OCI-LY1 (cell line): ENCODE results near the gene BLM.

Experiments used
- H2AFZ ChIP-seq: fragments of 200-600 bp; sonication (generic), shearing (Covaris generic); 2 replicates; pipeline ENCODE4 v1.6.0; 2014; ENCODE audit warnings: antibody characterized with exemption, mild to moderate bottlenecking, low read length
- H3F3A ChIP-seq: fragments of 200-600 bp; sonication (generic), shearing (Covaris generic); 2 replicates; pipeline ENCODE4 v1.6.0; 2014; ENCODE audit warnings: mild to moderate bottlenecking, antibody characterized with exemption, low read length, moderate library complexity; ENCODE audit not compliant: insufficient read depth
- H3K27ac ChIP-seq: fragments of 200-600 bp; sonication (generic); 2 replicates; pipeline ENCODE4 v1.5.1; 2014; ENCODE audit warnings: low read length, mixed run types, mild to moderate bottlenecking, low read depth; ENCODE audit not compliant: poor library complexity, severe bottlenecking
- H3K27me3 ChIP-seq: fragments of 200-600 bp; sonication (generic); 2 replicates; pipeline ENCODE4 v1.6.0; 2014; ENCODE audit warnings: antibody characterized with exemption, mild to moderate bottlenecking, low read length, moderate library complexity; ENCODE audit not compliant: insufficient read depth
- H3K36me3 ChIP-seq: fragments of 200-600 bp; sonication (generic); 2 replicates; pipeline ENCODE4 v1.6.1; 2014; ENCODE audit warnings: mild to moderate bottlenecking, antibody characterized with exemption, low read length, moderate library complexity, mixed read lengths; ENCODE audit not compliant: insufficient read depth
- H3K4me1 ChIP-seq: fragments of 200-600 bp; sonication (generic); 2 replicates; pipeline ENCODE4 v1.5.1; 2014; ENCODE audit warnings: mild to moderate bottlenecking, low read length, moderate library complexity; ENCODE audit not compliant: insufficient read depth, severe bottlenecking
- H3K4me2 ChIP-seq: fragments of 200-600 bp; sonication (generic), shearing (Covaris generic); 2 replicates; pipeline ENCODE4 v1.6.1; 2014; ENCODE audit warnings: low read length
- H3K4me3 ChIP-seq: fragments of 200-600 bp; sonication (generic); 2 replicates; pipeline ENCODE4 v1.5.1; 2014; ENCODE audit warnings: low read length, low read depth, mild to moderate bottlenecking, mixed read lengths; ENCODE audit not compliant: poor library complexity, severe bottlenecking
- H3K79me2 ChIP-seq: fragments of 200-600 bp; shearing (Covaris generic); 2 replicates; pipeline ENCODE4 v1.6.1; 2016; ENCODE audit warnings: mixed run types, low read length, mixed read lengths; ENCODE audit not compliant: insufficient read depth
- H3K9ac ChIP-seq: fragments of 200-600 bp; sonication (generic), shearing (Covaris generic); 2 replicates; pipeline ENCODE4 v1.6.1; 2014; ENCODE audit warnings: mild to moderate bottlenecking, low read length, mixed read lengths
- H3K9me2 ChIP-seq: fragments of 200-600 bp; sonication (generic), shearing (Covaris generic); 2 replicates; pipeline ENCODE4 v1.6.1; 2014; ENCODE audit warnings: low read depth, mild to moderate bottlenecking, low read length, mixed read lengths
- H3K9me3 ChIP-seq: fragments of 200-600 bp; shearing (Covaris generic); 2 replicates; pipeline ENCODE4 v1.6.1; 2014; ENCODE audit warnings: low read length, mixed read lengths
- H4K20me1 ChIP-seq: fragments of 200-600 bp; sonication (generic), shearing (Covaris generic); 2 replicates; pipeline ENCODE4 v1.6.0; 2016; ENCODE audit warnings: mild to moderate bottlenecking, low read length; ENCODE audit not compliant: insufficient read depth
- CTCF ChIP-seq: fragments of 200-600 bp; sonication (generic), shearing (Covaris generic); IDR thresholded peaks from 2 replicates; pipeline ENCODE4 v1.5.1; 2017; ENCODE audit warnings: mild to moderate bottlenecking, antibody characterized with exemption, low read length, moderate library complexity, mixed read lengths
- EZH2 ChIP-seq: fragments of 200-600 bp; sonication (generic), shearing (Covaris generic); IDR thresholded peaks from 2 replicates; pipeline ENCODE4 v1.8.0; 2017; ENCODE audit warnings: borderline replicate concordance, mixed run types, mild to moderate bottlenecking, antibody characterized with exemption, low read length, moderate library complexity, mixed read lengths

BLM gene

GRCh38 chr15:90711418-90711824 lies 5.7 kb upstream of the BLM start:
- no peaks in the 10 kb centered on the region for H4K20me1 ChIP-seq
- H3K27ac ChIP-seq = peak overlapping the region; percentile 21
- no peak overlapping the region for H2AFZ ChIP-seq
- H3K27me3 ChIP-seq = no peaks in the 10 kb centered on the region
- H3K79me2 ChIP-seq = no peaks in the 10 kb centered on the region
- no peaks in the 10 kb centered on the region for H3K9me3 ChIP-seq
- no peak overlapping the region for H3K4me2 ChIP-seq
- H3K4me1 ChIP-seq = peaks cover 15% of the 10 kb centered on the region
- no peak overlapping the region for H3K4me3 ChIP-seq
- no peaks in the 10 kb centered on the region for H3F3A ChIP-seq
- H3K9me2 ChIP-seq = no peaks in the 10 kb centered on the region
- no peak overlapping the region for H3K9ac ChIP-seq
- no peak for TF ChIP-seq CTCF
- no peak for TF ChIP-seq EZH2
- no peaks in the 10 kb centered on the region; the same call in 1 of the 2 replicates for H3K36me3 ChIP-seq

- Histone ChIP-seq H3K79me2 (no peaks in the 10 kb centered on the region), H3K9me2 (no peaks in the 10 kb centered on the region), H3K27me3 (no peaks in the 10 kb centered on the region), H3F3A (no peaks in the 10 kb centered on the region), H3K4me3 (no peak overlapping the region), H3K27ac (peak overlapping the region; percentile 21), H3K4me2 (no peak overlapping the region), H3K4me1 (peaks cover 15% of the 10 kb centered on the region), H3K9me3 (no peaks in the 10 kb centered on the region), H2AFZ (no peak overlapping the region), H3K36me3 (no peaks in the 10 kb centered on the region; the same call in 1 of the 2 replicates), H3K9ac (no peak overlapping the region), H4K20me1 (no peaks in the 10 kb centered on the region)
- no peak for TF ChIP-seq EZH2
- TF ChIP-seq CTCF = no peak
Observed at GRCh38 chr15:90711842-90712241, 5.3 kb upstream of the BLM start.

DNA sequence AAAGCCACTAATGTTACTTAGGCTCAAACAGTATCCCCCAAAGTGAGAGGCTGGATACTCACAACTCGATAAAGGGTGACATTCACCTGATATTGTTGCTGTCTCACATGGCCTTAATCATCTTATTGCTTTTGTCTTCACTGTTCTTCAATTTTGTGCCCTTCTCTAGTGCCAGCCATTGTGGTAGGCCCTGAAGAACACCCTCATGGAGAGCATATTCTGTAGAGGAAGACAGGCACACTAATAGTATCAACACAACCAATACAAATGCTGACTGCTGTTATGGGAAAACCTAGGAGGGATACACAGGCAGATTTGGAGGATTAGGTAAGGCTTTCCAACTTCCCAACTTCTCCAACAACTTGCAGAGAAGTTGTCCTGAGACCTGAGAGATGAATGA lies 4.1 kb upstream of the BLM start:
- Histone ChIP-seq H3K79me2 (peaks cover 7% of the 10 kb centered on the region), H4K20me1 (no peaks in the 10 kb centered on the region), H3K4me3 (no peak overlapping the region), H3K27ac (no peak overlapping the region), H3K27me3 (no peaks in the 10 kb centered on the region), H3K9me2 (no peaks in the 10 kb centered on the region), H3K4me2 (no peak overlapping the region), H3F3A (no peaks in the 10 kb centered on the region), H2AFZ (no peak overlapping the region), H3K4me1 (peaks cover 18% of the 10 kb centered on the region), H3K9ac (no peak overlapping the region), H3K9me3 (no peaks in the 10 kb centered on the region), H3K36me3 (no peaks in the 10 kb centered on the region; the same call in 1 of the 2 replicates)
- TF ChIP-seq CTCF (no peak), EZH2 (no peak)
